GM19395 (cell line): ENCODE data around the gene PTGES.

Experiments used
- ATAC-seq: cut with Tn5 transposase; IDR thresholded peaks from one replicate; pipeline ENCODE4 v1.9.1; 2021; ENCODE audit warnings: mild to moderate bottlenecking, moderate library complexity; ENCODE audit not compliant: unreplicated experiment

Gene PTGES

GRCh38 chr9:129695870-129696269 lies 57.0 kb downstream of the PTGES start:
- no peak for ATAC-seq

GRCh38 chr9:129694243-129694646 lies 58.6 kb downstream of the PTGES start:
- ATAC-seq: no peak

GRCh38 chr9:129693741-129694140 lies 59.1 kb downstream of the PTGES start:
- ATAC-seq: no peak

GRCh38 chr9:129692534-129692933 lies 60.3 kb downstream of the PTGES start:
- ATAC-seq: no peak
